Astrocyte (in vitro differentiated cells and primary cell): Measurements from ENCODE around the gene CAMK2D.

Experiments used
- EZH2 ChIP-seq: IDR thresholded peaks from 2 replicates; pipeline ENCODE4 v1.6.1; 2012; ENCODE audit warnings: mild to moderate bottlenecking, low read length, inconsistent platforms; ENCODE audit not compliant: insufficient read depth
- TF ChIP-seq, protein P1 (sequence below): IDR thresholded peaks from 2 replicates; pipeline ENCODE4 v1.5.1; 2011; ENCODE audit warnings: low read depth, mild to moderate bottlenecking, inconsistent platforms, low read length, moderate library complexity; ENCODE audit not compliant: insufficient read depth

DNA sequence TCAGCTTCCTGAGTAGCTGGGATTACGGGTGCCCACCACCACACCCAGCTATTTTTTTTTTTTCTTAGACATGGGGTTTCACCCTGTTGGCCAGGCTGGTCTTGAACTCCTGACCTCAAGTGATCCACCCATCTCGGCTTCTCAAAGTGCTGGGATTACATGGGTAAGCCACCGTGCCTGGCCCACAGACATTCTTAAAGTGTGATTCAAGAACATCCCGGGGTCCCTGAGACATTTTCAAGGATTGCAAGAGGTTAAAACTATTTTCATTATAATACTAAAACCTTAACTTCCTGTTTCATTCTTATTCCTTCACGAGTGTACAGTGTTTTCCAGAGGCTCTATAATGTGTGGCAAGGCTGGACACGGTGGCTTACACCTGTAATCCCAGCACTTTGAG, 318.7 kb downstream of the CAMK2D start:
- TF ChIP-seq, protein P1, sequence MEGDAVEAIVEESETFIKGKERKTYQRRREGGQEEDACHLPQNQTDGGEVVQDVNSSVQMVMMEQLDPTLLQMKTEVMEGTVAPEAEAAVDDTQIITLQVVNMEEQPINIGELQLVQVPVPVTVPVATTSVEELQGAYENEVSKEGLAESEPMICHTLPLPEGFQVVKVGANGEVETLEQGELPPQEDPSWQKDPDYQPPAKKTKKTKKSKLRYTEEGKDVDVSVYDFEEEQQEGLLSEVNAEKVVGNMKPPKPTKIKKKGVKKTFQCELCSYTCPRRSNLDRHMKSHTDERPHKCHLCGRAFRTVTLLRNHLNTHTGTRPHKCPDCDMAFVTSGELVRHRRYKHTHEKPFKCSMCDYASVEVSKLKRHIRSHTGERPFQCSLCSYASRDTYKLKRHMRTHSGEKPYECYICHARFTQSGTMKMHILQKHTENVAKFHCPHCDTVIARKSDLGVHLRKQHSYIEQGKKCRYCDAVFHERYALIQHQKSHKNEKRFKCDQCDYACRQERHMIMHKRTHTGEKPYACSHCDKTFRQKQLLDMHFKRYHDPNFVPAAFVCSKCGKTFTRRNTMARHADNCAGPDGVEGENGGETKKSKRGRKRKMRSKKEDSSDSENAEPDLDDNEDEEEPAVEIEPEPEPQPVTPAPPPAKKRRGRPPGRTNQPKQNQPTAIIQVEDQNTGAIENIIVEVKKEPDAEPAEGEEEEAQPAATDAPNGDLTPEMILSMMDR: no peak
- no peak for TF ChIP-seq EZH2
